Thyroid gland (tissue), 4 donors: ENCODE results near the gene CGB7.
"Not testable (repeated sequence)": the region's sequence is repeated elsewhere in the genome, so short reads cannot be mapped to it uniquely, and the experiment has no call there.

Source experiments
- POLR2A ChIP-seq, 2 donors: fragments of 450-650 bp; IDR thresholded peaks; one replicate each; pipeline ENCODE4 v1.6.1; 2017; ENCODE audit warnings: antibody characterized with exemption in 2 of 2, mild to moderate bottlenecking in 2 of 2, moderate library complexity in 1 of 2
- TF ChIP-seq, protein P1 (sequence below), 6 experiments: fragments of 200-600 bp in 3 of 6; fragments of 450-650 bp in 3 of 6; sonication (generic) in 3 of 6; IDR thresholded peaks; one replicate each; pipeline ENCODE4 v1.5.1; 2016 to 2019; ENCODE audit warnings: antibody characterized with exemption in 6 of 6, mild to moderate bottlenecking in 2 of 6, inconsistent platforms in 1 of 6, moderate library complexity in 1 of 6

DNA sequence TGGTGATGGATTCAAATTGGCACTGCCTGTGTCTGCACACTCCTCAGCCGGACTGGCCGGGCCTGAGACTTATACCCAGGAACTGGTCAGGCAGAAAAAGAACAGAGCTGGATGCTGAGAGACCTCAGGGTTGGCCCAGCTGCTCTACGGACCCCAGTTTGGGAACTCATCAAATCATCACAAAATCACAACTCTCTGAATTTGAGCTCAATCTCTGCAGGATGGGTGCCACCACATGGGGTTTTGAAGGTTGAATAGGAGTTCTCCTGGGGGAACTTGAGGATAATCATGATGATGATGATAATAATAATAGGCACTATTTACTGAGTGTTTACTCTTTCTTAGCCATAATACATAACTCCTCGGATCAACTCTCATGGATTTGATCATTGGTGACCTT is 14.9 kb downstream of the CGB7 start:
- TF ChIP-seq, protein P1, sequence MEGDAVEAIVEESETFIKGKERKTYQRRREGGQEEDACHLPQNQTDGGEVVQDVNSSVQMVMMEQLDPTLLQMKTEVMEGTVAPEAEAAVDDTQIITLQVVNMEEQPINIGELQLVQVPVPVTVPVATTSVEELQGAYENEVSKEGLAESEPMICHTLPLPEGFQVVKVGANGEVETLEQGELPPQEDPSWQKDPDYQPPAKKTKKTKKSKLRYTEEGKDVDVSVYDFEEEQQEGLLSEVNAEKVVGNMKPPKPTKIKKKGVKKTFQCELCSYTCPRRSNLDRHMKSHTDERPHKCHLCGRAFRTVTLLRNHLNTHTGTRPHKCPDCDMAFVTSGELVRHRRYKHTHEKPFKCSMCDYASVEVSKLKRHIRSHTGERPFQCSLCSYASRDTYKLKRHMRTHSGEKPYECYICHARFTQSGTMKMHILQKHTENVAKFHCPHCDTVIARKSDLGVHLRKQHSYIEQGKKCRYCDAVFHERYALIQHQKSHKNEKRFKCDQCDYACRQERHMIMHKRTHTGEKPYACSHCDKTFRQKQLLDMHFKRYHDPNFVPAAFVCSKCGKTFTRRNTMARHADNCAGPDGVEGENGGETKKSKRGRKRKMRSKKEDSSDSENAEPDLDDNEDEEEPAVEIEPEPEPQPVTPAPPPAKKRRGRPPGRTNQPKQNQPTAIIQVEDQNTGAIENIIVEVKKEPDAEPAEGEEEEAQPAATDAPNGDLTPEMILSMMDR (IDR thresholded peaks at IDR 0.05): not testable (repeated sequence)
- TF ChIP-seq POLR2A (IDR thresholded peaks at IDR 0.05): not testable (repeated sequence)
